Right lung (tissue), 10 donors: ENCODE results near the gene ABHD10. TPM values are rescaled to one million over a fixed set of nuclear protein-coding genes. Genes with fewer than 3 reads are reported as not detected.
A peak's percentile ranks its signal among the peaks of the same experiment; 100 is the strongest.

ENCODE experiments used
- DNase-seq, 2 donors: peaks; one replicate each; pipeline ENCODE4 v3.0.0-alpha.2; 2013
- long read RNA-seq, 8 donors: transcript quantifications; one replicate each; lab custom pipeline, GENCODE V29; 2026
- polyA plus RNA-seq, 5 donors: library from polyadenylated mRNA; unstranded; fragments of 120-200 nt; gene quantifications; one replicate each; pipeline versions ENCODE4 v1.2.1 to v1.2.3, GENCODE V29; 2013; ENCODE audit warnings: inconsistent platforms in 1 of 5, low replicate concordance in 1 of 5; ENCODE audit not compliant: insufficient read length in 5 of 5, insufficient read depth in 1 of 5

The ABHD10 gene
- 10 to 100 TPM; 41.2 to 66.2 (median 58.3) TPM for polyA plus RNA-seq
- long read RNA-seq, donor 1, transcript ABHD10-205 (2 exons, 724 nt): minor isoform, 6 of 94 reads
- long read RNA-seq, donor 1, transcript ABHD10-201 (5 exons, 2,590 nt): major isoform, 24 of 94 reads
- long read RNA-seq, donor 1, partial matches to known transcripts: 63 of 94 reads
- long read RNA-seq, donor 1, other reads (novel, unspliced or antisense): 0 of 94 reads
- long read RNA-seq, donor 2, transcript ABHD10-201 (5 exons, 2,590 nt): major isoform, 9 of 10 reads
- long read RNA-seq, donor 2, partial matches to known transcripts: 0 of 10 reads
- long read RNA-seq, donor 2, other reads (novel, unspliced or antisense): 0 of 10 reads
- long read RNA-seq, donor 3, transcript ABHD10-201 (5 exons, 2,590 nt): major isoform, 12 of 14 reads
- long read RNA-seq, donor 3, partial matches to known transcripts: 0 of 14 reads
- long read RNA-seq, donor 3, other reads (novel, unspliced or antisense): 0 of 14 reads
- long read RNA-seq, donor 4, transcript ABHD10-201 (5 exons, 2,590 nt): major isoform, 12 of 16 reads
- long read RNA-seq, donor 4, partial matches to known transcripts: 0 of 16 reads
- long read RNA-seq, donor 4, other reads (novel, unspliced or antisense): 0 of 16 reads
- long read RNA-seq, donor 5, transcript ABHD10-201 (5 exons, 2,590 nt): major isoform, 22 of 26 reads
- long read RNA-seq, donor 5, partial matches to known transcripts: 0 of 26 reads
- long read RNA-seq, donor 5, other reads (novel, unspliced or antisense): 0 of 26 reads
- long read RNA-seq, donor 6, transcript ABHD10-201 (5 exons, 2,590 nt): major isoform, 15 of 23 reads
- long read RNA-seq, donor 6, transcript ABHD10-205 (2 exons, 724 nt): minor isoform, 8 of 23 reads
- long read RNA-seq, donor 6, partial matches to known transcripts: 0 of 23 reads
- long read RNA-seq, donor 6, other reads (novel, unspliced or antisense): 0 of 23 reads
- long read RNA-seq, donor 7, transcript ABHD10-201 (5 exons, 2,590 nt): major isoform, 6 of 8 reads
- long read RNA-seq, donor 7, partial matches to known transcripts: 0 of 8 reads
- long read RNA-seq, donor 7, other reads (novel, unspliced or antisense): 0 of 8 reads
- long read RNA-seq, donor 8, partial matches to known transcripts: 0 of 5 reads
- long read RNA-seq, donor 8, other reads (novel, unspliced or antisense): 0 of 5 reads

DNA sequence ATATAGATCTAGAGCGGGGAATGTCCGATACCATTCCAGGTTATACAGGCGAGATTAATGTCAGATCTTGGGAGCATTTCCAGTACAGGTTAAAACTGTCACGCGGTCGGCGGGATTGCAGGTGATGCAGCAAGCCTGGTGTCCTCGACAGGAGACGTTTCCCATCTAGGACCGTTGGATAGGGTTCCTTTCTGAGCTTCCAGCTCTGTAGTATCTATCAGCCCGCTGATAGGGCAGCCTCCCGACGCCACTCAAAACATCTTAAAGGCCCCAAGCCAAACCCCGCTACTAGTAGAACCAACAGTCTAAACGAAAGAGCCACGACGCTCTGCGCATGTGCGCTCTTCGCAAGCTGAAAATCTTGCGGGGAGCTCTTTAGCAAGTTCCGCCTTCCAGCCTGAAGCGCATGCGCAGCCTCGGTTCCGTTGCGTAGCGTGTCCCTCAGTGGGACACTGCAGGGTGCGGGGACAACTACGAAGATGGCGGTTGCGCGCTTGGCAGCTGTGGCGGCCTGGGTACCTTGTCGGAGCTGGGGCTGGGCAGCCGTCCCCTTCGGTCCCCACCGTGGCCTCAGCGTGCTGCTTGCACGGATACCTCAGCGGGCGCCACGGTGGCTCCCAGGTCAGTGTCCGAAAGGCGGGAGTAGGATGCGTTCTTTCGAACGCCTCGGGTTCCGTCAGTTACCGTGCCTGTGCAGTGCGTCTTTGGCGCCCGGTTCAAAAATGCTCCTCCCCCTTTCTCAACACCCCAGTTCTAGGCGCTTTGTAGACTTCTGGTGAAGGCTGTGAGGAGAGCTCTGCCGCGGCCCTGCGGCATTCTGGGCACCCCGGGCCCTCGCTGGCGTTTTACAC, at the start of gene ABHD10:
Gene ABHD10, plus strand, starts transcription at position 444 of the 851 bp plus-strand sequence. Its CDS starts 36 bp downstream, at position 480.
- peak; percentile 98 to 99 for DNase-seq

DNA sequence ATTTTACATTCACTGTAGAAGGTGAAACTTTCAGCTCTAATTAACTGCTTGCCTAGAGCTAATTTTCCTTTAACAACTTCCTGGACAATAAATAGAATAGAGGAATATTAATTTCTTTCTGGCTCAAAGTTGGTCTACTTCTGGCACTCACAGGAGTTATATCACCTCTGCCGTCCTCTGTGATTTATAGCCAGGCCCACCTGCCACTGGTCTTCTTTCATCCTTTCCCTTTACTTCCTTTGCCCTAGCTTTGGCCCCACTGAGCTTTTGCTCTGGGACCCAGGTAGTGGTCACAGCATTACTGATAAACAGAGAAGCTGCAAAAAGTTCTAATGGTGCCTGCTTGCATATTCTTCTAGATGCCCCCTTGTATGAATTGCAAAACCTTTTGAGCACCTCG, 49.3 kb upstream of the ABHD10 start:
- no peak for DNase-seq

DNA sequence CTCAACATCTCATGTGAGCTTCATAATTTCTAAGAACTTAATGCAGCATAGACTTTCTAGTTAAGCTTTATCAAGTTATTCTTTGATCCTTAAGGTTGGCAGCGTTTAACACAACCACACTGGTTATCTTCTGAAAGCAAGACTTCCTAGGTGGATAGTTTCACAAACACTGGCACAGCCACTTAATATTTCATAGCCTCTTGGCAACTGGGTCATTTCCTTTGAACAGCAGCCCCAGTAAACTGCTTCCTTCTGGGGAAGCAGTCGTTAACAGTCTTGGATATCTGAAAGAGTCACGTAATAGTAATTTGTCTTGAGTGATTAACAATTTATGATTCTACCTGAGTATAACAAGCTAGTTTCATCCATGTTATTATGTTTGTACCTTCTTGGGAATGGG, 45.9 kb upstream of the ABHD10 start:
- no peak for DNase-seq

DNA sequence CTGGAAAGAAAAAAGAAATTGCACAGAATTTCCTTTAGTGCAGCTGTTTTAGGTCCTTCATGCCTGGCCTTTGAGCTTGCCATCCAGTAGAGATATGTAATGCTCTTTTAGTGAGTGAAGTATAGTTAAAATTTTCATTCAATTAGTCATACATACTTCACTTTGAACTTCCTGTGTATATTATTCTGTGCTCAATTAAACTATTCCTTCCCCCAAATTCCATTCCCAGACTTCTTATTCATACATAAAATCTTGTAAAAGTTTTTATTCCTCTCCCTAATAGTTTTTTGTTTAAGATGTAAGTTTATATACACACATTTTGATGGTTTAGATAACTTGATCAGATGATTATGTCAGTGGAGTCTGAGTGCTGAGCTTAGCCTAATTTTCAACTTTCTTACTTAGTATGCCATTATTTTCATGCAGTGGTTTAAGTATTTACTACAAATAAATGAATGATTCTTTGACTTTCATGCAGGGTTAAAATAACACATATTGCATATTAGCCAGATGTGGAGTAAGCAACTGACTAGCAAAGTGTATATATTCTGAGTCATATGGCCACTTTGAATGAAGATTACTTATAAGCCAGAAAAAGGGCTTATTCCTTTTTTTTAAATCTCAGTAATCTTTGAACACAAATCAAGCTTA, 42.5 kb upstream of the ABHD10 start:
- DNase-seq: no peak

DNA sequence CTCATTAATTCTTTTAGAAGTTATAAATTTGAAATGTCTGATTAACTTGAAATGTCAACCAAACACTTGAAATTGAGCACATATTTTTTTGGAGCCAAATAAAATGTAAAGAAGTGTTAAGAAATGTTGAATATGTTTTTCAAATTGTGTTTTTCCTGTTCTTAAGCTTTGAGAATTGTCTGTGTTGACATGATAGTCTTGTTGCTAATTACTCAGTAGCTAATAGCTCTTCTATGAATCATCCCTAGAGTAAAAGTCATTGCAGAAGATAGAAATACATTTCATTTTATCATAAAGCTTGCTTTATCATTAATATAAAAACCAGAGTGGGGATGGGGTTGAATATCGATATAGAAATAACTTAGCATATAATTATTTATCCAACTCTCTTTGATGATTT, 41.9 kb upstream of the ABHD10 start:
- no peak for DNase-seq

DNA sequence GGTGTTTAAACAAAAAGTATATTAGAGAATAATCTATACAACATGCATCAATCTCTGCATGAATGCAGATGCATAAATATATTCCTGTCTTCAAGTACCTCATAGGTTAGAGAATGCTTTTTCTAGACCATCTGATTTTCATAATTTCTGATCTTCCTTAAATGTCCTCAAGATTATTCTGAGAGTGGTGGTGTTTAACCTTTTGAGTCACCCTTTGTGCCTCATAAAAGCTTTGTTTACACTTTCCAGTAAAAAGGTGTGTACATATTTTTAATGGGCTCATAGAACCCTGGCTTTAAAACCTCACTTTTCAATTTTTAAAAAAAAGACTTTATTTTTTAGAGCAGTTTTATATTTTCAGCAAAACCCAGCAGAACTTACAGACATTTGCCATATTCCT, 41.0 kb upstream of the ABHD10 start:
- DNase-seq: no peak

DNA sequence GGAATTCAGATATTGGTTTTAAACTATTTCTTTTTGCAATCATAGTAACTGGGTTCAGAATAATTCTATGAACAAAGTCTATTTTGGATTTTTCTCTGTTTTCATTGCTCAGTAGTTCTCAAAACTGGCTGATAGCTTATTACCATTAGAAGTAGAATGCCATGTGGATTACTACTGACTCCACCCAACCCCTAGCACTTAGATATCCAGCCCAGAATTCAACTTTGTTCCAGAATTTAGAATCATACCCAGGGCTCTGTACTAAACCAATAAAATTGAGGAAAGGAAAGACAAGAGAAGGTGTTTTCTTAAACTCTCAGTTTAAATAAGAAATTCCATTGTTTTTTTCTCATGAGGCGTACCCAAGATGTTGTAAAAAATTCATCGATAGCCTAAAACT, 39.0 kb upstream of the ABHD10 start:
- DNase-seq: no peak

DNA sequence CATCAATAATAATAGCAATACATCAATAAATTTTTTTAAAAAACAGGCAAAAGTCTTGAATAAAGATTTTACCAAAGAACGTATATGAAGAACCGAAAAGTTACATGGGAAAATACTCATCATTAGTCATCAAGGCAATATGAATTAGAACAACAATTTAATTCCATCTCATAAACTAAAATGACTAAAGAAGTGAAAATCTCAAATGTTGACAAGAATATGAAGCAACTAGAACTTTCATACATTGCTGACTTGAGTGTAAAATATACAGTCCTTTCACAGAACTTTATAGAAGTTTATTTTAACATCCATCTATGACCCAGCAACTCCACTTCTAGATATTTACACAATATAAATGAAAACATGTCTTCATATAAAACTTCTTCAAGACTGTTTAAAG, 35.3 kb upstream of the ABHD10 start:
- DNase-seq: no peak

DNA sequence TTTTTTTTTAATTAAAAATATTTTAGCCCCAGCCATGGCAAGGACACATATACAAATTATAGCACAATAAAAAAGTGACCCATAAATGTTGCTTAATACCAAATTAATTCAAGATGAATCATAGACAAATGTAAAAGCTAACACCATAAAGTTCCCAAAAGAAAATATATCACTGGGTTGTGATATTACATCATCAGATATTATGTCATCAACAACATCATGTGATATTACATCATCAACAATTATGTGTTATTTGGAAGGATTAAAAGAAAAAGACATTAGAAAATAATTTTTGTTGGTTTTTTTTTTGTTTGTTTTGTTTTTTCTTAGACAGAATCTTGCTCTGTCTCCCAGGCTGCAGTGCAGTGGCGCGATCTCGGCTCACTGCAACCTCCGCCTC, 34.5 kb upstream of the ABHD10 start:
- DNase-seq: no peak

DNA sequence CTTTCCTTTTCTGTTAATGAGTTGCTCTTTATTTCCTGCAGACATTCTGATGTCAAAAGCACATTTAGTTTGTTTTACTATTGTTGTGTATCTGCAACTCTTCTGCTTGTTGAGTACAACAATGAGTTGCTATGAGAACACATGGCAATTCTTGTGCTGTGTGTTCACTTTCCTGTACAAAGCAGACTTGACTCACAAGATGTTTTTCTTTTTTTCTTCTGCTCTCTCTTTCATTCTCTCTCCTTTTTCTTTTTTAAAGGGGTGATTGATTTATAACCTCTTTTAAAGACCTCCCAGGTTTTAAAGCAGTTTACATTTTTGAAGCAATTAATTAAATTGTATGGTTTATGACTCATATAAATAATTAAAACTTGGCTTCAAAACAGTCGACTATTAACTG, 31.6 kb upstream of the ABHD10 start:
- no peak for DNase-seq

DNA sequence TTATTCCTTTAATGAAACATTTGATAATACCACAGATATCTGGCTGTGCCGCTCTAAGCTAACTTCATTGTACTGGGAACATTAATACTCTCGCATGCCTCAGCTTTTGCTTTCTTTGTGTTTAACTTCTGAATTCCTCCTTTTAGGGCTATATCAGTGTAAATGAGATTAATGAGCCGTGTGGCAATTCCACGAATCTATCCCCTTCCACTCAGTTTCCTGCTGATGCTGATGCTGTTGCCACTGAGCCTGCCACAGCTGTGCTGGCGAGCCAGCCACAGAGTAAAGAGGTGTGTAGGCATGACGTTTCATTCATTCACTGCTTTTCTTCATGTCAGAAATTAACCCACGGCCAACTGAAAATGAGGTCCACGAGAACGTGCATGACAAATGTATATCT, 30.0 kb upstream of the ABHD10 start:
- no peak for DNase-seq

DNA sequence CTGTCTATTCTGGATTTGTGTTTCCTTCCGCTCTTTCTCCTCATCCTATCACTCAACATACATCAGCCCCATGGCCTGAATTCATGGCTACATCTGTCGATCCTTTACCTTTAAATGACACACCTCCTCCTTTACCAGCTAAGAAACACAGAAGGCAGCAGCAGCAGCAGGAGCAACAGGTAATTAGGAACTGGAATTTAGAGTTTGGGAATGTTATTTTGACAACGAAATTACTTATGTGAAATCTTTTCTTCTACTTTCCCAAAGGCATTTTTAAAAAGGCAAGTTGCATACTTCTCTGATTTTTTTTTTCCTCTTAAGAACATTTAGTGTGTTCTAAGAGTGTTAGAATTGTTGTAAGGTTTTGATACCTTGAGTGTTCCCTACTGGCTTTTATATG, 29.1 kb upstream of the ABHD10 start:
- no peak for DNase-seq

DNA sequence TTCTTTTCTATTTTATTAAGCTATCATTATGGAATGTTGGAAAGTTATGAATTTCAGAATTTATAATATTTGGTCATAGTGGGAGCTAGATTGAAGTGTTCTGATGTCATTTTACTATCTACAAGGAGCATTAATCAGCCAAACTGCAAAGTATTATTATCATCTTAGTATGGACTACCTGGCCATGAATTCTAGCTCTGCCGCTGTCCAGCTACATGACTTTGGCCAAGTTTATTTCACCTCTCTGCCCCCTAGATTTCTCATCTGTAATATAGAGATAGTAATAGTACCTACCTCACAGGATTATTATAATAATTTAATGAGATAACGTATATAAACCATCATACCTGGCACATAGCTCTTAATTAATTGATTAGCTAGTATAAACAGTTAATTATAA, 27.8 kb upstream of the ABHD10 start:
- DNase-seq: no peak

DNA sequence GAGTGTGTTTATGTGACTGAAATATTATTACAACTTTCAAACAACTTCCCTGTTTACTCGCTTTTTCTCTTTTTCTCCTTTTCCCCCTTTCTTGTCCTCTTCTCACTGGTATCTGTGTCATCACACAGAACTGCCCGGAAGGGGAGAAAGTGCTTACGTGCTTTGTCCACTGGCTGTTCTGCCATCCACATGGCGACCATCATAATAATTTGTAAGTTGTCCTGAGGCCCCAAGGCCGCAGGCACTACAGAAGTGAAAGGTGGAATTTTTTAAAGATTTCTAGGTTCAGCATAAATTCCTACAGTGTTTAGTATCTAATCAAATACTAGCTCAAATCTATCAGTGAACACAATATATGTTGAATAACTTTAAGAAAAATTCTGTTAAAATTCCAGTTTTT, 26.7 kb upstream of the ABHD10 start:
- DNase-seq: no peak

DNA sequence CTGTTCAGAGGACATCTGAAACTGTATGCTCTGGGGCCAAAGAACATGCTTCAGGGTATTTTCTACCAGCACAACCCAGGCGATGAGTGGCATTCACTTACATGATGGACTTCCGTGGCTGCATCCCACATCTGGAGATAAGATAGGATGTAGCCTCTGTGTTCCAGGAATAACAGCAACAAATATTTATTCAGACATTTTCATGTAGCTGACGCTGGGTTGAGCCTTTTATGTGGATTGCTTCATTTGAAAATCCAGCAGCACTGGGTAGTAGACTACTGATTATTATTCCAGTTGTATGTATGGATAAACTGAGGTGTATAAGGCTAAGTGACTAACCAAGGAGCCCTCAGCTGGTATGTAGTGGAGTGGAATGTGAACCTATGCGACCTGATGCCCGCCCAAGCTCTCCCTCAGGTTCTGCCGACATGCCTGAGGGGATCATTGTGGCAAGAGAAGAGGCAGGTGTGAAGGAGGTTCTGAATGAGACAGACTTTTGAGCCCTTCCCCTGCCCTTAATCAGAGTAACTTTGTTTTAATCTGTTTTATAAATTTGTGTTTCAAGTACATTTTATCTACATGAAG, 25.9 kb upstream of the ABHD10 start:
- DNase-seq: no peak

DNA sequence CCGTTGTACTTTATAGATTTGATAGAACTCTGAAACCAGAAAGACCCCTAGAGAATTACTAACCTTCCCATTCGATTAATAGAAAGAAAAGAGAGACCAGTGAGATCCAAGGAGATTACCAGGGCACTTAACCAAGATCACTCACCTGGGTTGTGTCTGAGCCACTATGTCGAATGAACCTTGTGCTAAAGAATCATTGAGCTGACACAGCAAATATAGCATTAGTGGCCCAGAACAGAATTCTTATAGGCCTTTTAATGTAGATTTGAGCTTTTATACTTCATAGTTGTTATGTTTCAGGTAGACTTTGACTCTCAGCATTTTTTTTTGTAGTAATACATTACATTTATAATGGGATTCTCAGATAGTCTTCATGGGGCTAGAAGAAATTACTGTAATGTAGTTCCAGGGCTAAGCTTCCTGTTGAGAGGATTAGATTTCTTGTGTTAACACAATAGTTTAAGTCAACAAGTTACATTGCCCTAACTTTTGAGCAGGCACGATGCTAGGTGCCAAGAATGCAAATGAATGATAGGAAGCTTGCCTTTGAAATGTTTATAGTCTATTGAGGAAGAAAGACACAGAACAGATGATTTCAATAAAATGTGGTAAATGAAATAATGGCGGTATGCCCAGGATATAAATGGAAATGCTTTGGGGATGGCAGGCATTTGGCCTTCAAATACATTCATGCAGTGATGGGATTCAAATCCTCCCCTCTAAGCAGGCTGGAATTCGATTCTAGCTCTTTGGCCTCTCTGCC, 24.4 kb upstream of the ABHD10 start:
- DNase-seq: no peak

DNA sequence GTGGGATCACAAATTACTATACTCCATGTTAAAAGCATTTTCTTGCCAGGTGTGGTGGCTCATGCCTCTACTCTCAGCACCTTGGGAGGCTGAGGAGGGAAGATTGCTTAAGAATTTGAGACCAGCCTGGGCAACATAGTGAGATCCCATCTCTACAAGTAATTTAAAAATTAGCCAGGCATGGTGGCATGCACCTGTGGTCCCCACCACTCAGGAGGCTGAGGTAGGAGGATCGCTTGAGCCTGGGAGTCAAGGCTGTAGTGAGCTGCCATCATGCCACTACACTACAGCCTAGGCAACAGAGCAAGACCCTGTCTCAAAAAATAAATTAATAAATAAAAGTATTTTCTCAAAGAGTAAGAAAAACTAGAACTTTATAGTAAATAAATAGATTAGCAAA, 22.9 kb upstream of the ABHD10 start:
- DNase-seq: no peak

DNA sequence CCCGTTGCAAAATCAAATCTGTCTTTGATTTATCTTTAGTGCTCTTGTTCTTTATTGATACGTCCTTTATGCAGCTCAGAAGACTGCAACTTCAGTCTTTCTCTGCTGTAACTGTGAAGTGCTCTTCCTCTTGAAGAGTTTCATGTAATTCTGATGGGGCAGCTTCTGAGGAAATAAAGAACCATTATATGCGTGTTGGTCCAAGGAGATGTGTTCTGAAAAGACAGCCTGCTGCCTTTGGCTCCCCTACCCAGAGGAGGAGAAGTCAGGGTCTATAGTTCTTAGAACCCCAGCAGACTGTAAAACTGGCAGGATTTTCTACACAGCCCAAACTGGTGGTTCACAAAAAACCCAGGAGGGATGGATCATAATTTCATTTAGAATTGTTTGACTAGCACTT, 22.4 kb upstream of the ABHD10 start:
- no peak for DNase-seq

DNA sequence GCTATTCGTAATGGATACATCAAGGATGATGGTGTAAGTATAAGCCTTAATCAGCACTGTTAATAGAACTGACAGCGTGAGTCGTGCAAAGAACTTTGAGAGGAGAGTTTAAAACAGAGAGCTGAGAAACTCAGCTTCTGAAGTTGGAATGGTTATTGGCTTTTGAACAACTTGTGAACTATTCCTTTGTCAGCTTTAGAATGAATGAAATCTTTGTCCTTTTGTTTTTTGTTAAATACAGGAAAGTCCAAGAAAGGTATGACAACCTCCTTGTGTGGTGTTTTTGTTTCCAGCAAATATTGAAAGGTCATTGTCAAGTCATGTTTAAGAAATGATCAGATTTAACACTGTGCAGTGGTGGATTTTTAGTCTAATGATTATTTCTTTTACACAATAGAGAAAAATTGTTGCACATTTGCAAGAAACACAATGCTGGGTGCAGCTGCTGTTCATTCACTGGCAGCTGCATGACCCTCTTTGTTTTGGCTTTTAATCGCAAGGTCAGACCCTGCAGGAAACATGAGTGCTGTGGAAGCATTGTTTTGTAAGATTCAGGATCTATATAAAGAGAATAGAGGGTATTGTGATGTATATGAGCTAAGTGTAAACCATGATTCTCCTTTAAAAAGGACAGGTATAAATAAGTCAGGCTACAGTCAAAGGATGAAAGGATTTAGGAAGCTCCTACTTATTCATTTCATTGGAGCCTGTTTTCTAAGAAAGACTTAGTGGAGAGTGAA, 21.7 kb upstream of the ABHD10 start:
- DNase-seq: no peak
